ENCODE data around the gene MACROD2.
"Not testable (repeated sequence)": the region's sequence is repeated elsewhere in the genome, so short reads cannot be mapped to it uniquely, and the experiment has no call there.

Gene MACROD2

GRCh38 chr20:13995086-13995665, at the start of gene MACROD2:
Gene MACROD2, plus strand, starts transcription at chr20:13995516.
- no peak for DNase-seq

GRCh38 chr20:13947719-13948118, 47.6 kb upstream of the MACROD2 start:
- no peak for DNase-seq

- DNase-seq: no peak
Observed at GRCh38 chr20:13953227-13953626, 42.1 kb upstream of the MACROD2 start.

- DNase-seq: no peak
Observed at GRCh38 chr20:13960119-13960518, 35.2 kb upstream of the MACROD2 start.

GRCh38 chr20:13960525-13960924, 34.8 kb upstream of the MACROD2 start:
- no peak for DNase-seq

- DNase-seq: no peak
Observed at GRCh38 chr20:13984211-13984610, 11.1 kb upstream of the MACROD2 start.

- DNase-seq: no peak
Observed at GRCh38 chr20:13990465-13990864, 4.9 kb upstream of the MACROD2 start, which contains the start of gene SEL1L2. Gene SEL1L2, minus strand, starts transcription at chr20:13990614. Its CDS starts 80 bp downstream, at chr20:13990534.

GRCh38 chr20:13991311-13991710, 4.0 kb upstream of the MACROD2 start:
- no peak for DNase-seq

- not testable (repeated sequence) for DNase-seq
Observed at GRCh38 chr20:13991955-13992354, 3.4 kb upstream of the MACROD2 start.

GRCh38 chr20:13995841-13996240, 525 bp downstream of the MACROD2 start:
- no peak for DNase-seq

GRCh38 chr20:13996265-13996664, 949 bp downstream of the MACROD2 start:
- no peak for DNase-seq

GRCh38 chr20:14000917-14001316, 5.6 kb downstream of the MACROD2 start:
- no peak for DNase-seq

GRCh38 chr20:14005996-14006395, 10.7 kb downstream of the MACROD2 start:
- DNase-seq: no peak

GRCh38 chr20:14009208-14009607, 13.9 kb downstream of the MACROD2 start:
- no peak for DNase-seq

- no peak for DNase-seq
Observed at GRCh38 chr20:14012671-14013070, 17.4 kb downstream of the MACROD2 start.

- no peak for DNase-seq
Observed at GRCh38 chr20:14030991-14031390, 35.7 kb downstream of the MACROD2 start.

GRCh38 chr20:14033310-14033709, 38.0 kb downstream of the MACROD2 start:
- DNase-seq: no peak

- no peak for DNase-seq
Observed at GRCh38 chr20:14036567-14036966, 41.3 kb downstream of the MACROD2 start.

- not testable (repeated sequence) for DNase-seq
Observed at GRCh38 chr20:14044712-14045276, 49.5 kb downstream of the MACROD2 start.

GRCh38 chr20:14046534-14046933, 51.2 kb downstream of the MACROD2 start:
- no peak for DNase-seq

- no peak for DNase-seq
Observed at GRCh38 chr20:14049111-14049510, 53.8 kb downstream of the MACROD2 start.

- DNase-seq: no peak
Observed at GRCh38 chr20:14051454-14051853, 56.1 kb downstream of the MACROD2 start.

- no peak for DNase-seq
Observed at GRCh38 chr20:14055127-14055742, 59.9 kb downstream of the MACROD2 start.

- no peak for DNase-seq
Observed at GRCh38 chr20:14062171-14062570, 66.9 kb downstream of the MACROD2 start.

- DNase-seq: no peak
Observed at GRCh38 chr20:14062786-14063185, 67.5 kb downstream of the MACROD2 start.
